GM18868 (cell line): ENCODE measurements around the gene MEF2A.
A peak's percentile ranks its signal among the peaks of the same experiment; 100 is the strongest.

Source experiments
- ATAC-seq: cut with Tn5 transposase; IDR thresholded peaks from one replicate; pipeline ENCODE4 v1.9.1; 2021; ENCODE audit warnings: mild to moderate bottlenecking, moderate library complexity; ENCODE audit not compliant: unreplicated experiment

MEF2A gene

GRCh38 chr15:99562238-99562637, 3.5 kb upstream of the MEF2A start:
- no peak for ATAC-seq

DNA sequence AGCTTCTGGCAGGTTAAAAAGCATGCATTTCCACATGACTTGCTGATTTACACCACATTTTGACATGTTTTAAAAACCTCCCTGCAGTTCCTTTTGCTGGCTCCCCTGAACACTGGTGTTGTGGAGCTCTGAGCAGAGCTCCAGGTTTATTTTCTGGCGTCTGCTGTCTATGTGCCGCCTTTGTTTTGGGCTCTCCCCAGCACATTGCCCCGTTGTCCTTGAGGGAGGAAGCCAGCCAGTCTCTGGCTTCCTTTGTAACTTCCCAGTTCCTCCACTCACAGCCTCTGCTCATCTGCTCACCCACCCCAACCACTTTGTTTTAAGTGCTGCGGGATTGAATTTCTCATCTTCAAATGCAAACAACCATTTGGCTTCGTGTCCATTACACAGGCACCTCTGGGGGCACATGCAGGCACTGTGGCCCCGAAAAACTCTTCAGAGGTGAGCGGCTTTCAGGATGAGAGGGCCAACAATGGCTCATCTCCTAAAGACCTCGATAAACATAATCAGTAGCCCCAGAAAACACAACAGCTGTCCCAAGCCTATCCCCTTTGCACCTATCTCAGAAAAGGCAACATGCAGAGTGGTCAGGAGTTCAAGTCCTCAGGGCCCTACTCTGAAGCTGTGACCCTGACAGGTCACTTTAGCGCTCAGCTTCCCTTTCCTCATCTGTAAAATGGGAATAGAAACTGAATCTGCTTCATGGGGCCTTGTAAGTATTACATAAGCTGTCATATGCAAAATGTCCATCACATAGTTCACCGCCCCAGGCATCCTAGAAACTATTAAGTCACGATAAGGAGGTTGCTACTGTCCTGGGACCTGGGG, 1.3 kb upstream of the MEF2A start:
- peak; percentile 27 for ATAC-seq

DNA sequence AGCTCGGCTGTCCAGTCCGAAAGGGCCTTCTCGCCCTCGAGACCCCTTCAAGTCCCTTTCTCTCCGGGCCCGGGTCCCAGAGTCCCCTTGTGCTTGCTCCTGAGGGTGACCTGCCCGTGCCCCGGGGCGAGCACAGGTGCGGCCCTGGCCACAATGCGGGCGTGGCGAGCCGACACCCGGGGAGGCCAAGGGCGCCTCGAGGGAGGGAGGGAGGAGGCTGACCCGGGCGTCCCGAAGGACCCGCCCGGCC, 810 bp upstream of the MEF2A start:
- no peak for ATAC-seq

DNA sequence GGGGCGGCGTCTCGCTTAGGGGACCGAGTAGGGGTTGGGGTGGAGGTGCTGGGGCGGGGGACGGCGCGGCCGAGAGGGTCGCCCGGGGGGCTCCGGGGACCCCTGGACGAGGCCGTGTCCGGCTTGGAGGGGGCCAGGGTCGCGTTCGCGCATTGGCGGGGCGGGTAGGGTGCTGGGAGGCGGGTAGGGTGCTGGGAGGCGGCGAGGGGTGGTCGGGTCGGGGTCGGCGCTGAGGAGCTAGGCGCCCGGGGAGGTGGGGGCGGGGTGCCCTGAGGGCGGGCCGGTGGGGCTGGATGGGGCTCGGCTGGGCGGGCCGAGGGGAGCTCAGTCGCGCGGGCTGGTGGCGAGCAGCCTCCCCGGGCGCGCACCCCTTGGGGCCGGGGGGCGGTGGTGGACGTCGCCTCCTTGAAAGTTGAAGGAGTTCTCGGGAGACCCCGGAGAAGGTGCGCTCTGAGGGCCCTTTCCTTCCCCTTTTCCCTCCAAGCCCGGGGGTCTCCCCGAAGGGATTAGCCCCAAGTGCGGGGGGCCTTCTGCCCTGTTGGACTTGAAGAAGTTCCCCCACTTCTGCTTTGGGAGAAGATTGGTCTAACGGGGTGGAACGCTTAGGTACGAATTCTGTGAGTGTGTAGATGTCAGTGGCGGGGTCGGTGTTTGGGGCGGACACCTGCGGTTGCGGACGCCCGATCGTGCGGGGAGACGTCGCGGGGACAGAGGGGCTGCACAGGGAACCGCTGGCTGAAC, 543 bp downstream of the MEF2A start:
- no peak for ATAC-seq

DNA sequence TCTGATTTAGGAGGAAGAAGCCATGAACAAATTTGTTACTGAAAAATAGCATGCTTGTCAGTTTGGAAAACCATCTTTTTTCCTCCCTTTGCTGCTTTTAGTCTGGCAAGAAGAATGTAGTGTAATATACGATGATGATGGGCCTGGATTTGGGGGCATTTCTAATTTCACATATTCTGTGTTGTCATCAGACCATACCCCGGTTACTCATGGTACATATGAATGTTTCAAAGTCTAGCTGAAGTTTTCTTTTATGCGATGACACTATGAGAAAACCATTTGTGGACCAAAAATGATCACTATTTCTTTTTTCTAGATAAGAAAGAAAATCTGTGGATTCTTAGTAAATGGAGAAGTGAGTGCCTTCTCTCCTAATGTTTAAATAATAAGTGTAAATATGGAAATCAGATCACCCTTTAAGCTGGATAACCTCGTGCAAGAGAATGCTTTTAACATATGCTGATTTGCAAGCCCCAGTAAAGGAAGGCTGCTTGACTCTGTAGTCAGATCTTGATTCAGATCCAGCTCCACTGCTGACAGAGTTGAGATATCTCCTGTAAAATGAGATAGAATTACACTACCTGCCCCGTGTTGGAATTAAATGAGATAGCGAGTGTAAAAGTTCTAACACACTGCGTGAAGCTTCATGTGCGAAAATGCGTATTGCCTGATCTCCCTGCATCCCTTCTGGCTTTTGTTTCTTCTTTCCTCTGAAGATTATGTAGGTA, 3.0 kb downstream of the MEF2A start:
- ATAC-seq, result no peak

GRCh38 chr15:99571299-99571698, 5.5 kb downstream of the MEF2A start:
- ATAC-seq, result no peak

- no peak for ATAC-seq
Measured at GRCh38 chr15:99574048-99574447, 8.3 kb downstream of the MEF2A start.

DNA sequence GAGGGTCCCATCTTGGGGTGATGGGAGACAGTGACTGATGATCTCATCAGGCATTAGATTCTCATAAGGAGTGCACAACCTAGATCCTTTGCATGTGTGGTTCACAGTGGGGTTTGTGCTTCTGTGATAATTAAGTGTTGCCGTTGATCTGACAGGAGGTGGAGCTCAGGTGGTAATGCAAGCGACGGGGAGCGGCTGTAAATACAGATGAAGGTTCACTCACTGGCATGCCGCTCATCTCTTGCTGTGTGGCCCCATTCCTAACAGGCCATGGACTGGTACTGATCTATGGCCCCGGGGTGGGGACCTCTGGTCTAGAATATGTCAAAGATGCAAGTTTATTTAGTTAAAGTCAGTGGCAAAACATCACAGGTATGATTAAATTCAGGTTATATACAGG, 8.7 kb downstream of the MEF2A start:
- ATAC-seq, result no peak

DNA sequence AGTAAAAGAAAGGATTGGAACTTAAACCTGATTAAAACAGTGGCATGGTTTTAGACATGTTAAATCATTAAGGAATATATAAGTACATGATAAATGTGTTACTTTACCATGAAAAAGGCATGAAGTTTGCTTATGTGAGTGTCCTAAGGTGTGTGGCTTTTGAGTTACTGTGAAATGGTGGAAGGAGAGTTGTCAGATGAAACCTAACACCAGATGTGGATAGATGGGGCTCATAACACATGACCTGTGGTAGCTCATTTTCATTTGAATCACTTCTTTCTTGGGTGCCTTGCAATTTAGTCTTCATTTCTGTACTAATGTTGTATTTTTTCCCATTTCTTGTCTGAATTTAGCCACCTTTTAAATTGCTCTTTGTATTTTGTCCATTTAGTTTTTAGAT, 13.0 kb downstream of the MEF2A start:
- peak; percentile 55 for ATAC-seq

GRCh38 chr15:99580076-99580475, 14.3 kb downstream of the MEF2A start:
- ATAC-seq, result no peak

- ATAC-seq, result no peak
Measured at GRCh38 chr15:99582508-99582960, 16.8 kb downstream of the MEF2A start.

DNA sequence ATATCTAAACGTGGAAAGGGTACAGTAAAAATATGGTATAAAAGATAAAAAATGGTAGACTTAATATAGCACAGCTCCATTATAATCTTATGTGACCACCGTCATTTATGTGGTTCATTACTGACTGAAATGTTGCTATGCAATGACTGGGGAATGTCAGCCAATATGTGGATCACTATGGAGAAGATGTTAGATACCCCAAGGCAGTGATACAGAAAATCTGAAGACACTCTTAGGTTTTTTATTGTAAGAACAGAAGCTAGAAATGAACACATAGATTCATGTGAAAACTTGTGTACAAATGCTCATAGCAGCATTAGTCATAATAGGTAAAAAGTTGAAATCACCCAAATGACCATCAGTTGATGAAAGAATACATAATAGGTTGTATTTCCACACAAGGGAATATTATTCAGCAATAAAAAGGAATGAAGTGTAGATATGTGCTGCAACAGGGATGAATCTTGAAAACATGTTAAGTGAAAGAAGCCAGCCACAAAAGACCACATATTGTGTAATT, 18.4 kb downstream of the MEF2A start:
- ATAC-seq, result no peak

DNA sequence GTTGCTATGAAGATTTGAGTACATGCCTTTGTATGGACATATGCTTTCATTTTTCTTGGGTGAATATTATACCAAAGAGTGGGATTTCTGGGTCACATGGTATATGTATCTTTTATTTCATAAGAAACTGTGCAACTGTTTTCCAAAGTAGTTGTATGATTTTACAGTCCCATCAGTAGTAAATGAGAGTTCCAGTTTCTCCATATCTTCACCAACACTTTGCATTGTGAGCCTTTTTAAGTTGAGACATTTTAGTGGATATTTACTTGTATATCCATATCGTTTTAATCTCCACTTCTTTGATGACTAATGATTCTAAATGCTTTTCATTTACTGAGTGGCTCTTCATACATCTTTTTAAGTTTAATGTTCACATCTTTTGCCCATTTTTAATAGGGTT, 20.3 kb downstream of the MEF2A start:
- no peak for ATAC-seq

- ATAC-seq, result no peak
Measured at GRCh38 chr15:99589801-99590200, 24.0 kb downstream of the MEF2A start.

GRCh38 chr15:99590913-99591646, 25.3 kb downstream of the MEF2A start:
- peak; percentile 48 for ATAC-seq

- no peak for ATAC-seq
Measured at GRCh38 chr15:99592145-99592791, 26.5 kb downstream of the MEF2A start.

- no peak for ATAC-seq
Measured at GRCh38 chr15:99593070-99593469, 27.3 kb downstream of the MEF2A start.

DNA sequence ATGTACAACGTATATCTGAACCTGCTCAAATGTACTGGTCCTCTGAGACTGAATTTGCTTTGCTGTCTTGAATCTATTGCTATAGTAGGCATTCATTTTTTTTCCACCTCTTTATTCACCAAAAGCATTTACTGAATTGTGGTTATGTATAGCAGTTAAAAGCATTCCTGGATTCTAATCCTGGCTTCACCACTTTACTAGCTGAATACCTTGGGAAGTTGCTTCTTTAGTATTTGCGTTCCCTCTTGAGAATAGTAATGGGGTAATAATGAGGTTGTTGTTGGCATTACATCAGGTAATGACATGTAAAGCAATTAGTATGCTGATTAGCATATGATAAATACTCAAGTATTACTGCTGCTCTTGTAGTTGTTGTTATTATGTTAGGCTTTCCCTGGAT, 29.1 kb downstream of the MEF2A start:
- no peak for ATAC-seq

GRCh38 chr15:99598296-99598695, 32.5 kb downstream of the MEF2A start:
- no peak for ATAC-seq

GRCh38 chr15:99603828-99604227, 38.0 kb downstream of the MEF2A start:
- no peak for ATAC-seq
